ENCODE results near the gene IDH3B. TPM values are rescaled to one million over a fixed set of nuclear protein-coding genes. Genes with fewer than 3 reads are reported as not detected.

IDH3B gene
- total and polyA plus RNA-seq, 2 of the 13 experiments (the other 11 are each of a cell fraction or from before 2014, with no cell fraction given) = 215 to 254 TPM

DNA sequence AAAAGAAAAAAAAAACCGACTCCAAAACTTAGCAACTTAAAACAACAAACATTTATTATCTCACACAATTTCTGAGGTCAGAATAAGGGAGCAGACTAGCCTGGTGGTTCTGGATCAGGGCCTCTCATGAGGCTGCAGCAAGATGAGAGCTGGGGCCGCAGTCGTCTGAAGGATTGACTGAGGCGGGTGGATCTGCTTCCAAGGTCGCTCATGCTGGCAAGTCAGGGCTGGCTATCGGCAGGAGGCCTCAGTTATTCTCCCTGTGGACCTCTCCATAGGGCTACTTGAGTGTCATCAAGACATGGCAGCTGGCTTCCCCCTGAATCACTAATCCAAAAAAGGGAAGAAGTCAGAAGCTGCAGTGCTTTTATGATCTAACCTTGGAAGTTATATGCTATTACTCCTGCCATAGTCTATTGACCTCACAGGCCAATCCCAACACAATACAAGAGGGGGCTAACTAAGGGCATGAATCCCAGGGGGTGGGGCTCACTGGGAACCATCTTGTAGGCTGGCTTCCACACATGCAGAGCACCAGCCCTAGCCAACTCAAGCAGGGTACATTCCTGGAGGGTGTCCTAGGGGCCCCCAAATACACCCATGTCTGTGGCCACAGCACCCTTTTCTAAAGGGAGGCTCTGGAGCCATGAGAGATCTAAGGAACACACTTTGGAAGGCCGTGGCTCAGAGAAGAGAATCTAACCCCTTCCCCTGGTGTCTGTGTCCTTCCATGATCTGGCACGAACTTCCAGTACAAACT is 39.9 kb upstream of the IDH3B start:
- Histone ChIP-seq H3K27me3 (ENCODE audit: control insufficient read depth in 1 of 2, insufficient read depth in 2 of 2, low read length in 2 of 2) (peaks cover 31 to 85% of the 10 kb centered on the region in 2 experiments; a peak in 4 of 5 replicates), H3K27ac (ENCODE audit: extremely low read length, insufficient read depth, low read length) (no peak overlapping the region), H3K4me1 (ENCODE audit: insufficient read depth, low read length) (peaks cover 31% of the 10 kb centered on the region), H3K9me3 (ENCODE audit: low read length) (no peaks in the 10 kb centered on the region), H3K9ac (ENCODE audit: insufficient read depth, low read depth, low read length) (no peak overlapping the region), H3K4me3 (replicated peaks in 1 of 3; ENCODE audit: insufficient read depth in 1 of 3, low read depth in 2 of 3, low read length in 3 of 3) (no peak overlapping the region), H3K4me2 (ENCODE audit: low read depth, low read length) (no peak overlapping the region), H2AFZ (ENCODE audit: low read length) (no peak overlapping the region), H3K79me2 (ENCODE audit: insufficient read depth, low read length) (no peaks in the 10 kb centered on the region), H4K20me1 (ENCODE audit: insufficient read depth, low read length) (0 out of 2 replicates have a peak, but pooled peaks cover 4% of the 10 kb centered on the region), H3K36me3 (replicated peaks in 1 of 2; ENCODE audit: control insufficient read depth in 1 of 2, insufficient read depth in 2 of 2, low read length in 2 of 2) (no peaks in the 10 kb centered on the region)
- BruUV-seq (replicated peaks) = no TSS peak
- no peak for FAIRE-seq
- DNase-seq (ENCODE audit: low spot score) = no peak
- 36% methylated on average over 8 of the region's 8 CpGs for WGBS (ENCODE audit: low lambda C conversion rate)
- ChIA-PET POLR2A (no interaction called here), CTCF (ENCODE audit: low intra/inter-chr PET ratio, low total read pairs) (no interaction called here)
- no peak for ATAC-seq
- intact Hi-C loops (cut with micrococcal nuclease; ENCODE audit: unreplicated experiment) (no loop called here), in situ Hi-C loops (cut with HindIII; ENCODE audit: extremely low pct_ligation_motif_present, low pct_unique_long_range_greater_than_20kb) (no loop called here)
- TF ChIP-seq ZNF274 (CRISPR knock-in tag; IDR thresholded peaks at IDR 0.05) = no peak
- no peak for TF ChIP-seq FOXO1 (CRISPR knock-in tag; IDR thresholded peaks at IDR 0.05)
- TF ChIP-seq, protein P1, sequence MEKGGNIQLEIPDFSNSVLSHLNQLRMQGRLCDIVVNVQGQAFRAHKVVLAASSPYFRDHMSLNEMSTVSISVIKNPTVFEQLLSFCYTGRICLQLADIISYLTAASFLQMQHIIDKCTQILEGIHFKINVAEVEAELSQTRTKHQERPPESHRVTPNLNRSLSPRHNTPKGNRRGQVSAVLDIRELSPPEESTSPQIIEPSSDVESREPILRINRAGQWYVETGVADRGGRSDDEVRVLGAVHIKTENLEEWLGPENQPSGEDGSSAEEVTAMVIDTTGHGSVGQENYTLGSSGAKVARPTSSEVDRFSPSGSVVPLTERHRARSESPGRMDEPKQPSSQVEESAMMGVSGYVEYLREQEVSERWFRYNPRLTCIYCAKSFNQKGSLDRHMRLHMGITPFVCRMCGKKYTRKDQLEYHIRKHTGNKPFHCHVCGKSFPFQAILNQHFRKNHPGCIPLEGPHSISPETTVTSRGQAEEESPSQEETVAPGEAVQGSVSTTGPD (CRISPR knock-in tag; IDR thresholded peaks at IDR 0.05) = no peak
- no peak for TF ChIP-seq ATF7 (IDR thresholded peaks at IDR 0.05)
- no peak for TF ChIP-seq ATF7 (CRISPR knock-in tag; IDR thresholded peaks at IDR 0.05)
- no peak for TF ChIP-seq U2AF1 (optimal IDR thresholded peaks at IDR 0.05; ENCODE audit: low read depth, low read length)
- TF ChIP-seq ZNF331 (CRISPR knock-in tag; IDR thresholded peaks at IDR 0.05) = no peak
- TF ChIP-seq, protein P2, sequence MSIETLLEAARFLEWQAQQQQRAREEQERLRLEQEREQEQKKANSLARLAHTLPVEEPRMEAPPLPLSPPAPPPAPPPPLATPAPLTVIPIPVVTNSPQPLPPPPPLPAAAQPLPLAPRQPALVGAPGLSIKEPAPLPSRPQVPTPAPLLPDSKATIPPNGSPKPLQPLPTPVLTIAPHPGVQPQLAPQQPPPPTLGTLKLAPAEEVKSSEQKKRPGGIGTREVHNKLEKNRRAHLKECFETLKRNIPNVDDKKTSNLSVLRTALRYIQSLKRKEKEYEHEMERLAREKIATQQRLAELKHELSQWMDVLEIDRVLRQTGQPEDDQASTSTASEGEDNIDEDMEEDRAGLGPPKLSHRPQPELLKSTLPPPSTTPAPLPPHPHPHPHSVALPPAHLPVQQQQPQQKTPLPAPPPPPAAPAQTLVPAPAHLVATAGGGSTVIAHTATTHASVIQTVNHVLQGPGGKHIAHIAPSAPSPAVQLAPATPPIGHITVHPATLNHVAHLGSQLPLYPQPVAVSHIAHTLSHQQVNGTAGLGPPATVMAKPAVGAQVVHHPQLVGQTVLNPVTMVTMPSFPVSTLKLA (IDR thresholded peaks at IDR 0.05) = no peak
- TF ChIP-seq JUND (CRISPR knock-in tag; IDR thresholded peaks at IDR 0.05) = no peak
- TF ChIP-seq ZNF616 (CRISPR knock-in tag; IDR thresholded peaks at IDR 0.05; ENCODE audit: low read depth) = no peak
- no peak for TF ChIP-seq FOXA1 (IDR thresholded peaks at IDR 0.05)
- TF ChIP-seq FOXA1 (CRISPR knock-in tag; IDR thresholded peaks at IDR 0.05) = no peak
- TF ChIP-seq ZNF703 (CRISPR knock-in tag; IDR thresholded peaks at IDR 0.05; ENCODE audit: borderline replicate concordance) = no peak
- no peak for TF ChIP-seq SUZ12 (IDR thresholded peaks at IDR 0.05; ENCODE audit: low read depth, low read length)
- TF ChIP-seq ZBTB7A (CRISPR knock-in tag; IDR thresholded peaks at IDR 0.05) = no peak
- no peak for TF ChIP-seq RFXAP (CRISPR knock-in tag; IDR thresholded peaks at IDR 0.05; ENCODE audit: borderline replicate concordance)
- TF ChIP-seq ZMYM2 (CRISPR knock-in tag; IDR thresholded peaks at IDR 0.05) = no peak

Data from HepG2 (cell line).